H1 (cell line): ENCODE data around the gene POLR2A. TPM values are rescaled to one million over a fixed set of nuclear protein-coding genes. Genes with fewer than 3 reads are reported as not detected.

Experiments used
- CTCF ChIA-PET: fragments of 300-600 bp; sonication (Branson Sonifier 250); formaldehyde crosslinking; loops from one replicate; lab custom pipeline; 2021; ENCODE audit not compliant: partially characterized antibody; lab: Charles Lee
- POLR2A ChIA-PET: fragments of 300-600 bp; sonication (Branson Sonifier 250); formaldehyde crosslinking; loops from one replicate; lab custom pipeline; 2021; ENCODE audit warnings: inconsistent platforms; ENCODE audit not compliant: partially characterized antibody; lab: Charles Lee
- DNase-seq, 2 experiments: peaks; one replicate each; pipeline versions ENCODE4 v3.0.0 to v3.0.0-alpha.2; 2010 to 2022; ENCODE audit warnings: low spot score in 2 of 2, low read depth in 1 of 2, mixed read lengths in 1 of 2
- FAIRE-seq: peaks from 2 replicates; lab custom pipeline; 2011; peaks lifted over from hg19 to GRCh38; lab: Jason Lieb, UNC
- H2AFZ ChIP-seq: 2 replicates; pipeline ENCODE4 v1.8.1; 2012; ENCODE audit warnings: low read length, inconsistent platforms
- H2AK5ac ChIP-seq: 2 replicates; pipeline ENCODE4 v1.6.1; 2013; ENCODE audit warnings: low read depth, low read length
- H2BK120ac ChIP-seq: replicated peaks from 2 replicates; pipeline ENCODE3; 2013; ENCODE audit warnings: low read depth, low read length, inconsistent platforms
- H2BK12ac ChIP-seq: 2 replicates; pipeline ENCODE4 v1.6.1; 2013; ENCODE audit warnings: low read depth, low read length
- H2BK15ac ChIP-seq: 2 replicates; pipeline ENCODE4 v1.6.1; 2013; ENCODE audit warnings: low read length
- H2BK20ac ChIP-seq: 2 replicates; pipeline ENCODE4 v1.6.1; 2013; ENCODE audit warnings: low read length
- H2BK5ac ChIP-seq: 2 replicates; pipeline ENCODE4 v1.6.1; 2013; ENCODE audit warnings: low read depth, low read length
- H3K14ac ChIP-seq: 2 replicates; pipeline ENCODE4 v1.6.1; 2013; ENCODE audit warnings: inconsistent platforms; ENCODE audit not compliant: insufficient read length
- H3K18ac ChIP-seq: 2 replicates; pipeline ENCODE4 v1.6.1; 2013; ENCODE audit warnings: low read length; ENCODE audit errors: extremely low read depth
- H3K23ac ChIP-seq: 2 replicates; pipeline ENCODE4 v1.6.1; 2013; ENCODE audit warnings: inconsistent platforms; ENCODE audit not compliant: insufficient read length
- H3K23me2 ChIP-seq: 2 replicates; pipeline ENCODE4 v1.6.1; 2013; ENCODE audit warnings: low read depth, low read length
- H3K27ac ChIP-seq: 2 replicates; pipeline ENCODE4 v1.6.1; 2011; ENCODE audit warnings: low read depth, low read length, inconsistent platforms
- H3K27me3 ChIP-seq, 4 experiments: replicated peaks in 1 of 4; 1 replicate in 1 of 4; 2 replicates in 3 of 4; pipeline versions ENCODE4 v1.6.1 to v1.8.1; 2011 to 2013; ENCODE audit warnings: low read length in 3 of 4, mild to moderate bottlenecking in 3 of 4, inconsistent platforms in 2 of 4, mixed read lengths in 2 of 4, moderate library complexity in 1 of 4; ENCODE audit not compliant: control insufficient read depth in 3 of 4, insufficient read depth in 3 of 4; ENCODE audit errors: extremely low read depth in 1 of 4
- H3K36me3 ChIP-seq, 4 experiments: 2 replicates each; pipeline versions ENCODE4 v1.6.1 to v1.8.1; 2011 to 2013; ENCODE audit warnings: mild to moderate bottlenecking in 4 of 4, low read length in 3 of 4, moderate library complexity in 2 of 4, control low read depth in 1 of 4, inconsistent platforms in 1 of 4; ENCODE audit not compliant: insufficient read depth in 4 of 4, control insufficient read depth in 2 of 4
- H3K4ac ChIP-seq: replicated peaks from 2 replicates; pipeline ENCODE3; 2013; ENCODE audit warnings: low read length, low read depth, mixed read lengths, inconsistent platforms; ENCODE audit not compliant: insufficient read length
- H3K4me1 ChIP-seq, 4 experiments: replicated peaks in 1 of 4; 1 replicate in 1 of 4; 2 replicates in 3 of 4; pipeline versions ENCODE4 v1.6.1 to v1.8.1; 2011 to 2013; ENCODE audit warnings: low read length in 3 of 4, inconsistent platforms in 2 of 4, mixed read lengths in 1 of 4; ENCODE audit not compliant: insufficient read depth in 4 of 4, control insufficient read depth in 3 of 4
- H3K4me2 ChIP-seq, 2 experiments: 2 replicates each; pipeline versions ENCODE4 v1.6.1 to v1.8.1; 2011 to 2013; ENCODE audit warnings: low read depth in 2 of 2, low read length in 2 of 2, control low read depth in 1 of 2, inconsistent platforms in 1 of 2, mild to moderate bottlenecking in 1 of 2; ENCODE audit not compliant: insufficient read depth in 1 of 2
- H3K4me3 ChIP-seq, 4 experiments: fragments of 200-600, 300-600 bp in 1 of 4; sonication (generic), shearing (Covaris generic), sonication (Bioruptor Twin) in 1 of 4; 2 replicates each; pipeline versions ENCODE4 v1.5.1 to v1.8.1; 2011 to 2016; ENCODE audit warnings: low read length in 4 of 4, low read depth in 3 of 4, control low read depth in 2 of 4, inconsistent platforms in 2 of 4, mild to moderate bottlenecking in 2 of 4, mixed read lengths in 1 of 4, moderate library complexity in 1 of 4; ENCODE audit not compliant: insufficient read depth in 2 of 4; ENCODE audit errors: extremely low read depth in 1 of 4
- H3K56ac ChIP-seq: replicated peaks from 2 replicates; pipeline ENCODE3; 2013; ENCODE audit warnings: low read depth, mild to moderate bottlenecking, mixed read lengths, low read length, inconsistent platforms; ENCODE audit not compliant: insufficient read length
- H3K79me1 ChIP-seq: 2 replicates; pipeline ENCODE4 v1.6.1; 2013; ENCODE audit warnings: low read depth, low read length, control low read depth
- H3K79me2 ChIP-seq, 2 experiments: 2 replicates each; pipeline versions ENCODE4 v1.6.1 to v1.8.1; 2012 to 2013; ENCODE audit warnings: low read length in 2 of 2, mild to moderate bottlenecking in 2 of 2, inconsistent platforms in 1 of 2; ENCODE audit not compliant: insufficient read depth in 2 of 2, control insufficient read depth in 1 of 2
- H3K9ac ChIP-seq, 4 experiments: replicated peaks in 1 of 4; 1 replicate in 1 of 4; 2 replicates in 3 of 4; pipeline versions ENCODE4 v1.6.1 to v1.8.1; 2011 to 2013; ENCODE audit warnings: low read depth in 3 of 4, low read length in 3 of 4, control low read depth in 2 of 4, mild to moderate bottlenecking in 2 of 4, moderate library complexity in 2 of 4, inconsistent platforms in 1 of 4; ENCODE audit errors: extremely low read depth in 1 of 4
- H3K9me3 ChIP-seq, 2 experiments: 2 replicates each; pipeline versions ENCODE4 v1.6.1 to v1.8.1; 2012 to 2013; ENCODE audit warnings: mild to moderate bottlenecking in 2 of 2, moderate library complexity in 2 of 2, control low read depth in 1 of 2, inconsistent platforms in 1 of 2, low read depth in 1 of 2, low read length in 1 of 2, mixed read lengths in 1 of 2; ENCODE audit not compliant: insufficient read depth in 2 of 2
- H4K20me1 ChIP-seq, 2 experiments: replicated peaks in 1 of 2; 2 replicates each; pipeline versions ENCODE3 to v1.8.1; 2011 to 2013; ENCODE audit warnings: inconsistent platforms in 2 of 2, low read length in 2 of 2, mild to moderate bottlenecking in 1 of 2; ENCODE audit not compliant: insufficient read depth in 2 of 2, control insufficient read depth in 1 of 2
- H4K5ac ChIP-seq: 2 replicates; pipeline ENCODE4 v1.6.1; 2013; ENCODE audit warnings: low read length, low read depth, mixed read lengths, inconsistent platforms; ENCODE audit not compliant: insufficient read length
- H4K8ac ChIP-seq: 2 replicates; pipeline ENCODE4 v1.8.0; 2013; ENCODE audit warnings: mild to moderate bottlenecking, moderate library complexity, low read length, inconsistent platforms; ENCODE audit not compliant: insufficient read depth; ENCODE audit errors: extremely low read depth
- H4K91ac ChIP-seq: replicated peaks from 2 replicates; pipeline ENCODE3; 2013; ENCODE audit warnings: low read length, mixed read lengths, inconsistent platforms; ENCODE audit not compliant: insufficient read length
- ATF3 ChIP-seq: IDR thresholded peaks from 2 replicates; pipeline ENCODE4 v1.6.1; 2011; ENCODE audit warnings: low read depth, mild to moderate bottlenecking, low read length; ENCODE audit not compliant: insufficient read depth
- KDM4A ChIP-seq: IDR thresholded peaks from one replicate; pipeline ENCODE4 v1.7.1; 2012; ENCODE audit warnings: low read depth, mild to moderate bottlenecking, moderate library complexity, low read length, inconsistent platforms; ENCODE audit not compliant: severe bottlenecking
- WGBS, 2 experiments: shearing (Covaris generic) in 1 of 2; methylation state at CpG; one replicate each; pipeline versions ENCODE4 v1.1.6 to v1.1.7; 2013 to 2015; ENCODE audit warnings: low lambda C conversion rate in 2 of 2, mixed read lengths in 2 of 2, inconsistent platforms in 1 of 2, low coverage in 1 of 2, missing lambda C conversion rate in 1 of 2; ENCODE audit not compliant: insufficient replicate concordance in 2 of 2, insufficient coverage in 1 of 2, insufficient read length in 1 of 2; ENCODE audit errors: extremely low coverage in 1 of 2, missing lambda C conversion rate in 1 of 2; 5-methylcytosine and 5-hydroxymethylcytosine counted together
- polyA plus RNA-seq, 7 experiments: library from polyadenylated mRNA; depleted of rRNA in 3 of 7; stranded (reverse) in 5 of 7; unstranded in 2 of 7; fragments of >200 nt in 5 of 7; fragments of 200-250 nt in 2 of 7; gene quantifications; 1 replicate in 5 of 7; 2 replicates in 1 of 7; 4 replicates in 1 of 7; pipeline versions ENCODE4 v1.2.1 to v1.2.3, GENCODE V29; 2011 to 2013; ENCODE audit warnings: missing spikeins in 2 of 7, mixed read lengths in 2 of 7
- total RNA-seq: library from RNA; stranded (reverse); fragmentation: NEBNext Ultra II Directional; extraction: Animal tissue kit (Norgen Biotek cat#: 25700); gene quantifications from 2 replicates; pipeline ENCODE4 v1.2.1, GENCODE V29; 2021

The POLR2A gene
- total and polyA plus RNA-seq, 2 of the 8 experiments (the other 6 are each of a cell fraction or from before 2014, with no cell fraction given): 26.8 to 150 TPM

GRCh38 chr17:7497228-7497627 is 13.1 kb downstream of the POLR2A start:
- no peak overlapping the region for H3K27ac ChIP-seq
- no peak overlapping the region for H2AFZ ChIP-seq
- no peak overlapping the region for H3K4ac ChIP-seq
- H3K56ac ChIP-seq: no peak overlapping the region
- peaks cover 49 to 69% (median 60%) of the 10 kb centered on the region in 4 experiments for H3K36me3 ChIP-seq
- H3K14ac ChIP-seq: no peak overlapping the region
- no peak overlapping the region for H4K91ac ChIP-seq
- H2BK12ac ChIP-seq: no peak overlapping the region
- no peak overlapping the region for H3K23ac ChIP-seq
- no peak overlapping the region; the same call in 1 of the 2 replicates for H4K8ac ChIP-seq
- H4K5ac ChIP-seq: no peak overlapping the region
- H3K79me2 ChIP-seq: peaks cover 12 to 36% of the 10 kb centered on the region in 2 experiments
- no peak overlapping the region for H3K18ac ChIP-seq
- no peaks in the 10 kb centered on the region for H3K4me1 ChIP-seq
- H2BK5ac ChIP-seq: no peak overlapping the region
- DNase-seq (no peak), FAIRE-seq (no peak)
- no peak overlapping the region for H3K9ac ChIP-seq
- CTCF ChIA-PET: interaction anchor here (0.7 to 2.8 kb wide), 5 partner anchors 11 to 63 kb away, joined by 3 to 18 read pairs (median 7); no protein-coding TSS in a partner anchor
- peaks cover 19% of the 10 kb centered on the region for H3K79me1 ChIP-seq
- H2BK20ac ChIP-seq: no peak overlapping the region
- WGBS, 2 experiments: 97% methylated on average over 10 of the region's 10 CpGs; no CpG with 5 or more reads in 1 of the 2 experiments
- peaks cover 21 to 31% of the 10 kb centered on the region in 2 experiments for H4K20me1 ChIP-seq
- no peak for TF ChIP-seq KDM4A
- no peak for TF ChIP-seq ATF3
- no peaks in the 10 kb centered on the region for H3K9me3 ChIP-seq
- no peaks in the 10 kb centered on the region for H3K27me3 ChIP-seq
- H2BK15ac ChIP-seq: no peak overlapping the region
- POLR2A ChIA-PET: interaction anchor here (1.0 to 6.3 kb wide), 5 partner anchors 11 to 77 kb away, joined by 3 to 58 read pairs (median 3); partner anchors contain the start of genes POLR2A and SPEM1
- no peak overlapping the region for H3K4me2 ChIP-seq
- H3K4me3 ChIP-seq: no peak overlapping the region
- no peak overlapping the region for H2BK120ac ChIP-seq
- no peak overlapping the region for H2AK5ac ChIP-seq
- no peaks in the 10 kb centered on the region for H3K23me2 ChIP-seq
